Choroid plexus epithelial cell (primary cell): Measurements from ENCODE around the gene TSR1.

Experiments used
- DNase-seq: peaks from one replicate; pipeline ENCODE4 v3.0.0-alpha.2; 2010; ENCODE audit warnings: low read depth
- H3K4me3 ChIP-seq: 2 replicates; pipeline ENCODE4 v1.5.1; 2011; ENCODE audit warnings: low read depth, mild to moderate bottlenecking, control low read depth, low read length, moderate library complexity
- CTCF ChIP-seq: conservative IDR thresholded peaks from 2 replicates; pipeline ENCODE4 v1.5.1; 2011; ENCODE audit warnings: low read depth, mild to moderate bottlenecking, control low read depth, inconsistent platforms, low read length, moderate library complexity

Gene TSR1

GRCh38 chr17:2369039-2369438 is 32.8 kb upstream of the TSR1 start:
- no peak for TF ChIP-seq CTCF

GRCh38 chr17:2368359-2368758 is 32.1 kb upstream of the TSR1 start:
- TF ChIP-seq CTCF = no peak
- H3K4me3 ChIP-seq = no peak overlapping the region
- no peak for DNase-seq

More at GRCh38 chr17:2369039-2369438, 32.8 kb upstream of the TSR1 start:
- DNase-seq = no peak
- H3K4me3 ChIP-seq = no peak overlapping the region

GRCh38 chr17:2366747-2367494 is 30.7 kb upstream of the TSR1 start:
- DNase-seq = no peak
- peak; percentile 61 for TF ChIP-seq CTCF
- H3K4me3 ChIP-seq = no peak overlapping the region

GRCh38 chr17:2365132-2365531 is 28.9 kb upstream of the TSR1 start:
- no peak for TF ChIP-seq CTCF
- no peak for DNase-seq
- H3K4me3 ChIP-seq = no peak overlapping the region

GRCh38 chr17:2364763-2365116 is 28.5 kb upstream of the TSR1 start:
- TF ChIP-seq CTCF = no peak
- no peak for DNase-seq
- H3K4me3 ChIP-seq = no peak overlapping the region

- DNase-seq = no peak
- no peak for TF ChIP-seq CTCF
- no peak overlapping the region for H3K4me3 ChIP-seq
These were observed 27.9 kb upstream of the TSR1 start for GRCh38 chr17:2363851-2364762.
